Transverse colon (tissue), 3 donors: ENCODE data around the gene INSYN2B.

Source experiments
- CTCF ChIP-seq, 5 experiments: fragments of 200-600 bp in 3 of 5; fragments of 450-650 bp in 2 of 5; sonication (generic) in 3 of 5; IDR thresholded peaks; 1 replicate in 2 of 5; 2 replicates in 3 of 5; pipeline ENCODE4 v1.5.1; 2016 to 2017; ENCODE audit warnings: antibody characterized with exemption in 5 of 5, inconsistent platforms in 3 of 5, mild to moderate bottlenecking in 2 of 5, moderate library complexity in 1 of 5
- EP300 ChIP-seq: sonication (generic); formaldehyde crosslinking; IDR thresholded peaks from one replicate; pipeline ENCODE4 v1.6.1; 2017; ENCODE audit warnings: antibody characterized with exemption, low read depth

GRCh38 chr5:169861934-169862333 lies 118.4 kb downstream of the INSYN2B start:
- TF ChIP-seq CTCF (IDR thresholded peaks at IDR 0.05) (no peak), EP300 (no peak)
